ENCODE measurements around the gene GUCD1.
"Not testable (repeated sequence)": the region's sequence is repeated elsewhere in the genome, so short reads cannot be mapped to it uniquely, and the experiment has no call there.

Gene GUCD1

DNA sequence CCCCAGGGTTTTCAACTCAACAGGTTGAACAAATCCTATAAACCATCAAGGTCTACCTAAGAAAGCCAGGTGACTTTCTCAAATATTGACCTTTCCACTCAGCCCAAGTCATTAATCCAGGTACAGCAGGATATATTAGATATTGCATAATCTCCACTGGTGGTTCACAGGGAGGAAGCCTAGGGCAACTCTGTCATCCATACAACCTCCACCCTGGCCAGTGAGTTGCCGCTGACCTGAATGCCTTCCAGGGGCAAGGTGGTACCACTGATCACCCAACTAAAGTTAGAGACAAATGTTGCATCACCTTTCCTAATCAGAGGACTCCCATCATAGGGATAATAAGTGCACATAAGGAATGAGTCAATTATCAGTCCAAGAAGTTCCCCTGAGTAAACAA, 22.9 kb downstream of the GUCD1 start:
- in situ Hi-C loops (cut with MboI; ENCODE audit: low sequenced_read_pairs): no loop called here

- in situ Hi-C loops (cut with MboI; ENCODE audit: low sequenced_read_pairs): not testable (repeated sequence)
Observed at GRCh38 chr22:24530968-24531367, 24.0 kb downstream of the GUCD1 start.

DNA sequence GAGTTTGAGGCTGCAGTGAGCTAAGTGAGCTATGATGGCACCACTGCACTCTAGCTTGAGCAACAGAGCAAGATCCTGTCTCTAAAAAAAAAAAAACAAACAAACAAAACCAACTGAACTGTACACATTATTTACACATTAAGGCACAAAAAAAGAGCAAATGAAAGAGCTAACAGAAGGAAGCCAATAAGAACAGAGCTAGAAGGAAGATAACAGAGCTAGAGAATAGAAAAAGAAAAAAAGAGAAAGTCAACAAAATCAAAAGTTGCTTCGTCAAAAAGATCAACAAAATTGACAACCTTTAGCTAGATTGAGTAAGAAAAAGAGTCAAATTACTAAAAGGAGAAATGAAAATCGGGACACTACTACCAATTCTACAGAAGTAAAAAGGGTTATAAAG, 25.0 kb downstream of the GUCD1 start:
- in situ Hi-C loops (cut with MboI; ENCODE audit: low sequenced_read_pairs): loop anchor here (10.0 kb wide), 1 partner anchor 205 kb away; no protein-coding TSS in a partner anchor

DNA sequence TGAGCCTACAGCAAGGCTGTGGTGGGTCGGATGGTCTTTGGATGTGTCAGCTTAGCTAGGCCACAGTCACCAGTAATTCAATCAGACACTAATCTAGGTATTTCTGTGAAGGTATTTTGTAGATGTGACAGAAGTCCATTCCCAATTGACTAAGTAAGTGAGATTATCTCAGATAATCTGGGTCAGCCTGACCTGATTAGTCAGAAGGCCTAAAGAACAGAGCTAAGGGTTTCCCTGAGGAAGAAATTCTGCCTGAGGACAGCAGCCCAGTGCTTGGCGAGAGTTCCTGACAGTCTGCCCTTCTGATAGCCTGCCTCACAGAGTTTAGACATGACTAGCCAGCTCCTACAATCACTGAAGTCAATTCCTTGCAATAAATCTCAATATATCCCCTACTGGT, 28.7 kb downstream of the GUCD1 start:
- in situ Hi-C loops (cut with MboI; ENCODE audit: low sequenced_read_pairs): loop anchor here (10.0 kb wide), 1 partner anchor 201 kb away; no protein-coding TSS in a partner anchor

DNA sequence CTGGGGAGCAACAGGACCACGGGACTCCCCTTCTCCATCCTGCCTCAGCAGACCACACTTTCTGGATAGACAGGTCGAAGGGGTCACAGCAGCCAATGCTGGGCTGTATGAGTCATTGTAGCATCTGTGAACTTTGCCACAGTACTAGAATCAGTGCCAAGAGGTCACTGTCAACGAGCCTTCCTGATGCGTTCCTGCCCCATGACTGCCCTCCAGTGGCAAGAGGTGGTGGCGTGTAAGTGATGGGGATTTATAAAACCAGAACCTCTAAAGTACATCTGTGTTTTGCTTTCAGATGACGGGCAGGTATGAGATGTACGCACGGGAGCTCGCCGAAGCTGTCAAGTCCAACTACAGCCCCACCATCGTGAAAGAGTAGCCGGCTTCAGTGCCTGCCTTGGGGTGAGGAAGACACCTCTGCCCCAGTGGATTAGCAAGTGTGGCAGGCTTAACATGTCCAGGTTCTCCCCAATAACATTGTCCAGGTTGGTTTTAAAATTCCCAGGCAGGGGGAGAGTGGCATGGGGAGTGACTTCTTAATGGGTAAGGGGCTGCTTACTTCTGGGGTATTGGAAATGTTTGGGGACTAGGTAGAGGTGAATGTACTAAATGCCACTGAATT, 29.4 kb downstream of the GUCD1 start:
- in situ Hi-C loops (cut with MboI; ENCODE audit: low sequenced_read_pairs): loop anchor here (10.0 kb wide), 1 partner anchor 201 kb away; no protein-coding TSS in a partner anchor

DNA sequence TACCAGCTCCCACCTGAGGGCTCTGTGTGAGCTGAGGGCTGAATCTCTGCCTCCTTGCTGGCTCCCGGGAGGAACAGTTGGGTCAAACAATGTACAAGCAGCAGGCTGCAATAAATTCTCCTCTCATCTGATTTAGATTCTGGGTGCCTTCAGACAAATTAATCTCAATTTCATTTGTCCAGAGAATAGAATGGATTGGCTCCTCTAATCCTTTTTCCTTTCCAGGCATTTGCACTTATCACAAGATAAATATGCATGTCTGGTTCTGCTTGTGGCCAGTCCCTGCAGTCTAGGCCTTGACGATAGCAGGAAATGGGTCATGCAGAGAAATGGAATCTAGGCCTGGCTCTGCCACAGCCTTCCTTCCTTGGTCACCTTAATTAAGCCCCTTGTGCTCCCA, 31.1 kb downstream of the GUCD1 start:
- in situ Hi-C loops (cut with MboI; ENCODE audit: low sequenced_read_pairs): loop anchor here (10.0 kb wide), 1 partner anchor 199 kb away; no protein-coding TSS in a partner anchor

DNA sequence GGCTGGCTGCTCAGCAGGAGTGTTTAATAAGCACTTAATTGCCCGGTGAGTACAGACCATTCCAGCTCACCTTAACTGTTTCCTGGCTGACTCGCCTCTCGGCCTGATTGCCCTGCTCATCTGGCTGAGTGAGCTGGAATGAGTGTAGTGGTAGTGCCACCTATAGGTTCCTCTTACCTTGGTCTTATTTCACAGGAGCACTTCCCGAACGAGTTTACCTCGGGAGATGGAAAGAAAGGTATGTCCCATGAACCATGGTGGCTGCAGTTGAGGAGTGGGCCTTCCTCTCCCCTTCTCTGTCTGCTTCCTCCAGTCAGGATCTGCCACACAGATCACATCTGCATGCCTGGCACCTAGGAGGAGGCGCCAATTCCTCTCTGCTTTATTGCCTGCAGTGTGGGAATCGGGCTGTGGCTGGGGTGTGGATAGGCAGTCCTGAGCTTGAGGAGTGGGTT, 33.1 kb downstream of the GUCD1 start:
- in situ Hi-C loops (cut with MboI; ENCODE audit: low sequenced_read_pairs): loop anchor here (10.0 kb wide), 1 partner anchor 197 kb away; no protein-coding TSS in a partner anchor

GRCh38 chr22:24519496-24519895, 35.4 kb downstream of the GUCD1 start:
- in situ Hi-C loops (cut with MboI; ENCODE audit: low sequenced_read_pairs): no loop called here

DNA sequence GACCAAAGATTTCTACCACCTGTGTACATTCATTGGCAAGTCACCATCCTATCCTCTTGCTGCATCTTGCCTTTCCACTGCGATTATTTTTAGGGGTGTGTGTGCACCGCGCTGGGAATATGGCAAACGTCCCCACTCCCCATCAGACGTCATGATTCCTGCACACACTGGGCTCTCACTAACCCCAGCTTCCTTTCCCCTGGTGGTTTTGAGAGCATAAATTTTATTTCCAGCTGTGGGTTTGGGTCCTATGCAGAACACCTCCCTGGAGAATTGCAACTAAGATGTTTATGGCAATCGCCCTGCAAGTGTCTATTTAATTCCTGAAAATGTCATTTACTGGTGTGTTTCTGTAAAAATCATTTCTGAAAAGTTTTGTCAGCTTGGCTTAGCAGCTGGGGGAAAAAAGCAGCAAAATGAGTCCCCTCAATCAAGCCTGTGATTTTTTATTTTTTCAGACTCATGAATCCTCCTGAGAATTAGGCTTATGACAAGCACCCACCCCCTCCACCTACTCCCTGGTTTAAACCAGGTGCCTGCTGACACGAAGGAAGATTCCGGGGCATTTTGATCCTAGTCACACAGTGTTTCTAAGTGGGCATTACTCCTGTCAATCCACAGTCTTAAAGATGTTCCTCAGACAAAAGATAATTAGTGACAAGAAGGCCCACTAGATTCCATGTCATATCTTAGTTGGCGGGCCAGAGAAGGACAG, 36.0 kb downstream of the GUCD1 start:
- in situ Hi-C loops (cut with MboI; ENCODE audit: low sequenced_read_pairs): no loop called here

DNA sequence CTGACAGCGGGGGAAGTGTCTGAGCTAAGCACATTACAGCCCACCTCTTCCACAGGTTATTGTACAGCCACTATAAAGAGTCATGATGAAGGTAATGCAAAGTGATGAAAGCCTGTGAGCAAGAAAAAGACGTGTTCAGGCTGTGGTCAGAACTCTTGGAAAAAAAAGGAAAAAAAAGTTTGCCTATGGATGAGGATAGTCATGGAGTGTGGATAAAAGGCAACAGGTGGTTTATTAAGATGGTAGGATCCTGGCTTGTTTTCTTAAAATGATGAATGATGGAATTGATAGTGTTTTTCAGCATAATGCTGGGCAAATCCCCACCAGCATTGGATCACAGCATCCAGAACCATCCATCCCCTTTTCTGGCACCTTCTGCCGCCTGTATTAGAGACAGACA, 36.7 kb downstream of the GUCD1 start:
- in situ Hi-C loops (cut with MboI; ENCODE audit: low sequenced_read_pairs): no loop called here

DNA sequence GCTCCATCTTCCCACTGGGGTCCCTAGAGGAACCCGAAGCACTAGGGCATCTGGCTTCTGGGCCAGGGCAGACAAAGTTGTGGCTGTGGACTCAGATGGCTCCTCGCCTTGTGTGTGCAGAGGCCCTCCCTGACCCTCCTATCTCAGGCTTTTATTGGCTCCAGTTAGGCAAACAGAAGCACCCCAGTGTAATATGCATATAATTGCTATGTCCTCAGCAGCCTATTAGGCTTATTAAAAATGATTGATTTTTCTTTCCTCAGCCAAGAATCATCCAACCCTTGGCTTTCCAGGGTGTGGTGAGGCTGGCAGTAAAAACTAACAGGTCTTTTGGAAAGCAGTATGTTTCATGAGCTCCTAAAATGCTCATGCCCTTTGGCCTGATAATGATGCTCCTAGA, 37.5 kb downstream of the GUCD1 start:
- in situ Hi-C loops (cut with MboI; ENCODE audit: low sequenced_read_pairs): no loop called here

GRCh38 chr22:24516301-24516737, 38.6 kb downstream of the GUCD1 start:
- in situ Hi-C loops (cut with MboI; ENCODE audit: low sequenced_read_pairs): no loop called here

GRCh38 chr22:24515027-24515338, 40.0 kb downstream of the GUCD1 start:
- in situ Hi-C loops (cut with MboI; ENCODE audit: low sequenced_read_pairs): no loop called here

DNA sequence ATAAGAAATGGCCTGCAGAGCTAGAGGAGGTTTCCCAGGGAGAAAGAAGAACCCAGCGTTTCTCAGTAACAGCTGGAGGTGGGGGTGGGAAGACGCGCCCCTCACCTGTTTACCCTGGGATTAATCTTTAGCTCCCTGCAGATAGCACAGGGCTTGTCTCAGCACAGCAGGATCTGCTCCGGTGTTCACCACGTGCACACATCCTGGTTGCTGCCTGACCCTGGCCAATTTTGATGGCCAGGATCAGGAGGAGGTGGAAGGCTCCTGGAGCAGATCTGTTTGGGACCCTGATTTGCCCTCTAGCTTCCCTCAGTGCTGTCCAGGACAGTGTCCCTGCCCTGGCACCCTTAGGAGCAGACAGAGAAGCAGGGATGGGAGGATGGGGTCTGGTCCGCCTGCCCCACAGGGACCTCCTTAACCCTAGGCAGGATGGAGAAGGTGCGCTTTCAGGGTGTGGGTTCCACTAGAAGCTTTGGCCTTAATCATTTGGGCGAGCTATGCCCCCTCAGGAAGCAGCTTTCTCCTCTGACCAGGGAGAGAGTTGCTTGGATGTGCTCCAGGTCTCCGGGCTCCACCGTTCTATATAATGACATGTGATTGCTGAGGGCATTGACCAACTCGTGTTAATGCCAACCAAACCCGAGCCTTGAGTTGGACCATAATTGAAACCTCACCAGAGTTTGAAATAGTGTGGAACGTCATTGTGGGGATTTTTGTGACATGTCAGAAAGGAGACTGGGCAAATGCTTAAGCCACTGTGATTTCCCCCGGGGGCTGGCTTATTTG, 40.5 kb downstream of the GUCD1 start:
- in situ Hi-C loops (cut with MboI; ENCODE audit: low sequenced_read_pairs): loop anchor here (5.0 kb wide), 1 partner anchor 82 kb away; no protein-coding TSS in a partner anchor

DNA sequence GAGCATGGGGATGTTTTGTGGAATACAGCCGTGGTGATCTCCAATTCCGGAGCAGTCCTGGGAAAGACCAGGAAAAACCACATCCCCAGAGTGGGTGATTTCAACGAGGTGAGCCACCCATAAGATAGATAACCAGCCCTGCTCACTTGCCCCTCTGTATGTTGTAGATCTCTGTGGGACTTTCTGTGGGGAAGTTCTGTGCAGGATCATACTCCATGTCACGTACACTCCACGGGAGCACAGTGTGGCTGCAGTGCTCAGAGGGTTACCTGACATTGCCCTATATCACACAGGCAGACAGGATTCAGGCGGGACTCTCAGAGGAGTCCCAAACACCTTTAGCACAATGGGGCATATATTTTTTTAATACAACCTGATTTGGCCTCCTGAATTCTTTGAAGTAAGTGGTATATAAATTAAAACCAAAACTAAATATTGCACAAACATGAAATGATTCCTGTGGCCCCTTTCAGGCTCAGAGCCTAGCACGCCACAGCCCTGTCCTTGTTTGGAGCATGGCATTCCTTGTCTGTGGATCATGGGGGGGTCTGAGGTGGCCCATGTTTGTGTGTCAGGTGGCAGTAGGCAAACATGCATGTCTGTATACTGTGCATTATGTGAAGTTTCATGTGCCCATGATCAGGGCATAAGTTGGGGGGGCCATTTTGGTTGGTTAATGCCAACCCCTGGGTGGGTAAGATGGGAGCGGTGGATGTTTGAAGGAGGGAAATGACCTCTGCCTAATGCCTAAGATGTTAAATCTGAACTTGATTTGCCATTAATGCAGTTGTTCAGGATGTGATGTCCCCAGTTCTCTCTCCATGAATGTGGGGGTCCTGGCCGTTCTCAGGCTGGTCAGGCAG, 41.3 kb downstream of the GUCD1 start:
- in situ Hi-C loops (cut with MboI; ENCODE audit: low sequenced_read_pairs): loop anchor here (5.0 kb wide), 1 partner anchor 81 kb away; no protein-coding TSS in a partner anchor

GRCh38 chr22:24512043-24512442, 42.9 kb downstream of the GUCD1 start:
- in situ Hi-C loops (cut with MboI; ENCODE audit: low sequenced_read_pairs): loop anchor here (5.0 kb wide), 1 partner anchor 80 kb away; no protein-coding TSS in a partner anchor

DNA sequence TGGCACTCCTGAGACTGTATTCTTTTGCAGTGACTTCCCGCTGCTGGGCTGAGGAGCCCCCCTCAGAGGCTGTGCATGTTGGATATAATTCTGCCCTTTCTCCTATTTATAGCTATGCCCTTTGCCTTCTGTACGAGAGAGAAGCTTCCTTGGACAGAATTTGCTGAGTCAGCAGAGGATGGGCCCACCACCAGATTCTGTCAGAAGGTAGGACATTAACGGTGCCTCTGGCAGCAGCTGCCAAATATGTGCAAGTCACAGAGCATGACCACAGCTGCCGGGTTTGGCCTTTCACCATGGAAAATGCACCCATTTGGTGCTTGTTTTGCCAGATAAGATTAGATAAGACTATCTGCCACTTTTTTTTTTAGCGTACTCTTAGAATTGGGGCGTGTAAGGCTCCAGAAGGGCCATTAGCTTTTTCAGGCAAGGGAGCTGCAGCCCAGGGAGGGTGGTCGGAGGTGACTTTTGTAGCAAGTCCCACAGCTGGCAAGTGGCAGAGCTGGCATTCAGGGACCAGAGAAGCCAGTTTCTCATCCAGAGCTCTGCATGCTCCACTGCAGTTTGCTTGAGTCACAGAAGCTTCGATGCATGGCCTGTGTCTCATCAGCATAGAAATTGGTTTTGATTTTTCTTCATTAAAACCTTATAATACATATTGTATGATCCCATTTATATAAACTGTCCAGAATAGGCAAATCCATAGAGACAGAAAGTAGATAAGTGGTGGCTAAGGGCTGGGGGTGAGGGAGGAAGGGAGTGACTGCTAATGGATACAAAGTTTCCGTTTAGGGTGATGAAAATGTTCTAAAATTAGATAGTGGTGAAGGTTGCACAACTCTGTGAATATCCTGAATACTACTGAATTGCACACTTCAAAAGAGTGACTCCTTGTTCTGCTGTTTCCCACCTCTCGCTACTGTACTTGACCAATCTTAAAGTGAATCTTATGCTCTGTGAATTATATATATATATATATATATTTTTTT, 44.0 kb downstream of the GUCD1 start:
- in situ Hi-C loops (cut with MboI; ENCODE audit: low sequenced_read_pairs): loop anchor here (5.0 kb wide), 1 partner anchor 79 kb away; no protein-coding TSS in a partner anchor

GRCh38 chr22:24507716-24508115, 47.2 kb downstream of the GUCD1 start:
- in situ Hi-C loops (cut with MboI; ENCODE audit: low sequenced_read_pairs): no loop called here

DNA sequence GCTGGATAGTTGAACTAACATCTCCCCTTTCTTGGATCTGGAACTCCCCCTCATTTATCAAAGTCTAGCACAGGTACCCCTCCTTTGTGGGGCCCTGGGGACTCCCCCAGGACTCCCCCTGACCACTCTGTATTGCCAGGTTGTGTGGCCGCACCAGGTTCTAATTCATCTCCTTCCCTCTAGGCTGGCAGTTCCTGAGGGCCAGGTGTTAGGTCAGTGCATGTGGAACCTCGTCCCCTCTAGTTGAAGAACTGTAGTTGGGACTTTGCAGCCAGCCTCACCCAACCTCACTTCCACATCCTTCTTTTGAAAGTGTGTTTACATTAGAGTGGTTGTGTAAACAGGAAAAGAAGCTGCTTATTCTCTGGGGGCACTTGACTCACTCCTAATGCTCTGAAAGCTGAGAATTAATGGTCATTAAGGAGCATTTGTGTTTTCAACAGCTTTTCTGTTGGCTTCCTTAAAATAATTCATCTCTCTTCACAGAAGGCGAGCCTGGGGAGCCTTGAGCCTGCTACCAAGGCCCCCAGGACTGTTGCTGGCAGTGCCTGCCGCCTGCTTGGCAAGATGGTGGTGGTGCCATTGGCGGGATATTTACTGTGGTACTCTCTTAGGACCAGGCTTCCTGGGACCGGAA, 48.0 kb downstream of the GUCD1 start:
- in situ Hi-C loops (cut with MboI; ENCODE audit: low sequenced_read_pairs): no loop called here

All from HL-60/S4 treated with phorbol 12-myristate 13-acetate at 8.2 ng/mL for 4 days and 3 days (cell line).